Right lung (tissue), 5 donors: Measurements from ENCODE around the gene HKDC1. TPM values are rescaled to one million over a fixed set of nuclear protein-coding genes. Genes with fewer than 3 reads are reported as not detected.
"Not testable (repeated sequence)": the region's sequence is repeated elsewhere in the genome, so short reads cannot be mapped to it uniquely, and the experiment has no call there.

Experiments used
- DNase-seq, 2 donors: peaks; one replicate each; pipeline ENCODE4 v3.0.0-alpha.2; 2013
- polyA plus RNA-seq, 5 donors: library from polyadenylated mRNA; unstranded; fragments of 120-200 nt; gene quantifications; one replicate each; pipeline versions ENCODE4 v1.2.1 to v1.2.3, GENCODE V29; 2013; ENCODE audit warnings: inconsistent platforms in 1 of 5, low replicate concordance in 1 of 5; ENCODE audit not compliant: insufficient read length in 5 of 5, insufficient read depth in 1 of 5

The HKDC1 gene
- polyA plus RNA-seq, 5 donors, result 1.1 to 5.5 (median 3.4) TPM

DNA sequence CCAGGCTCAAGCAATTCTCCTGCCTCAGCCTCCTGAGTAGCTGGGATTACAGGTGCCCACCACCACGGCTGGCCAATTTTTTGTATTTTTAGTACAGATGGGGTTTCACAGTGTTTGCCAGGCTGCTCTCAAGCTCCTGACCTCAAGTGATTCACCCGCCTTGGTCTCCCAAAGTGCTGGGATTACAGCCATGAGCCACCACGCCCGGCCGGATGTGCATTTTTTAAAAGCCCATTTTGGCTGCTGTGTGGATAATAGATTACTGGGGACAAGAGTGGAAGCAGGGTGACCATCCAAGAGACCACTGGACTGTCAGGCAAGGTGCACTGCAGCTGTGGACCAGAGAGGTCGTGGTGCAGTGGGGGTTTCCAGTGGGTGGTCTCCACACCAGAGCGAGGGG, 21.4 kb downstream of the HKDC1 start:
- DNase-seq, result no peak

DNA sequence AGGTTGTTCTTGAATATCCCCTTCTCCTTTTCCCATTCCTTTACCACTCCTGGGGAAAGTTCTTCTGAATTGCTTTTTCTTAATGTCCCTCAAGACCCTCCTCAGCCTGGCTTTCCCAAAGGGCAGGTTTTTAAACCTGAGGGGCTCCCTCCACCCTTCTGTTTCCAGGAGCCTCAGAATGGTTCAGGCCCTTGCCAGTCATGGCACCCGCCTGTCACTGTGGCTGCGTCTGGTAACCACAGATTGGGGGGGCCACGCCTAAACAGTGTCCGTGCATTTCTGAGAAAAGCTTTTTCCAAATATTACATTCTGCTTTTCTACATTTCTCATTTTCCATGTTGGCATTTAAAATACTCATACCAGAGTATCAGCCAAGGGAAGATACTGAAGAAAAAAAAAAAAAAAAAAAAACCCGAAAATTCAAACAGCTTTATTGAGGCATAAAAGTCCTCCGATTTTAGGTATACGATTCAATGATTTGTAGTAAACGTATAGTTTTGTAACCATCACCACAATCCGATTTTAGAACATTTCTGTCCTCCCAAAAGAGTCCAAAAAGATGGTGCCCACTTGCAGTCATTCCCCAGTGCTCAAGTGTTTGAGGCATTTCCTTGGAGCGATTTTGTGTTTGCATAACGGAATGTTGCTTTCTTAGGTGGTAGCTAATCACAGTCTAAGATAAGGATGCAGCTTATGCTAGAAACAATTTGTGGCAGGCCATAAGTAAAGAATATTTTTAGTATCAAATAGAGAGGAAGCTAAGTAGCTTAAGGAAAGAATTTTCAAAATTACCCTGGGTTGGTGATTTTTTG, 22.1 kb downstream of the HKDC1 start:
- no peak for DNase-seq

DNA sequence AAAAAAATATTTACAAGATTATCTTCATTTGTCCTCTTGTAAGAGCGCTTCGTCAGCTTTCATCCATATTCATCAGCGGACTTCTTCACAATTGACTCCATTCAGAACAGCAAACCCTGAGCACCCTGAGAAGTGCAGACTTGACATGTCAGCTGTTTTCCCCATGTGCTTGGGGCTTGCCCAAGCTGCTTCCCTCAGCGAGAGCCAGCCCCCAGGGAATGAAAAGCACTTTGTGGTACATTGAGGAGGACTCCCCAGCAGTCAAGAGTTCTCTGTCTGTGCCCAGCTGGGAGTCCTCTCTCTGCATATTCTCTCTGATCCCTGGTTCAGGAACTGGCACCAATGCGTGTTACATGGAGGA, 22.7 kb downstream of the HKDC1 start:
- no peak for DNase-seq

DNA sequence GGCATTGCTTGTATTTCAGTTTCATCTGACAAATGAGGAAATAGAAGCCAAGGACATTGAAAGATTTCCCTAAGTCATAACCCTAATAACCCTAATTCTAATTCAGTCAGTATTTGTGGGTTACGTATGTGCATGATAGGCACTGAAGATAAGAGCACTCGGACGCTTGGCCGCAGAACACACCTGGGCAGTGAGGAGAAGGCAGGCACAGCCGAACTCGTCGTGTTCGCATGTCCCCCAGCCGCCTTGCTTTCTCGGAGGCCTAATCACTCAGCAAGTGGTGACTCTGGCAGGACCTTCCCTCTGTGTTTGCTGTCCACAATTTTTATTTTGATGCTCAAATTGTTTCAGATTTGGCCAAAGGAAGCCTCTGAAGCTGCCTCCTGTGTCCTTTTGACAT, 23.7 kb downstream of the HKDC1 start:
- no peak for DNase-seq

DNA sequence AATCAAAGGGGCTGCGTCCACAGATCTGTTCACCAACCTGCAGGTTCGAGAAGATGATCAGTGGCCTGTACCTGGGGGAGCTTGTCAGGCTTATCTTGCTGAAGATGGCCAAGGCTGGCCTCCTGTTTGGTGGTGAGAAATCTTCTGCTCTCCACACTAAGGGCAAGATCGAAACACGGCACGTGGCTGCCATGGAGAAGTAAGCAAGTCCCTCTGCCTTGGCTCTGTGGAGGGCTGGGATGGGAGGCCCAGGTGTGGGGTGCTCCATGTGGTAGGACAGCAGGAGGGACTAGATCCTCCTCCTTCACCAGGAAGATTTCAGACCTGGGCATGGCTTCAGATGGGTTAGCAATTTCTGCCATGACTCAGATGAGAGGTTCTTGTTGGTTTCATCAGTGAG, 25.9 kb downstream of the HKDC1 start:
- no peak for DNase-seq

DNA sequence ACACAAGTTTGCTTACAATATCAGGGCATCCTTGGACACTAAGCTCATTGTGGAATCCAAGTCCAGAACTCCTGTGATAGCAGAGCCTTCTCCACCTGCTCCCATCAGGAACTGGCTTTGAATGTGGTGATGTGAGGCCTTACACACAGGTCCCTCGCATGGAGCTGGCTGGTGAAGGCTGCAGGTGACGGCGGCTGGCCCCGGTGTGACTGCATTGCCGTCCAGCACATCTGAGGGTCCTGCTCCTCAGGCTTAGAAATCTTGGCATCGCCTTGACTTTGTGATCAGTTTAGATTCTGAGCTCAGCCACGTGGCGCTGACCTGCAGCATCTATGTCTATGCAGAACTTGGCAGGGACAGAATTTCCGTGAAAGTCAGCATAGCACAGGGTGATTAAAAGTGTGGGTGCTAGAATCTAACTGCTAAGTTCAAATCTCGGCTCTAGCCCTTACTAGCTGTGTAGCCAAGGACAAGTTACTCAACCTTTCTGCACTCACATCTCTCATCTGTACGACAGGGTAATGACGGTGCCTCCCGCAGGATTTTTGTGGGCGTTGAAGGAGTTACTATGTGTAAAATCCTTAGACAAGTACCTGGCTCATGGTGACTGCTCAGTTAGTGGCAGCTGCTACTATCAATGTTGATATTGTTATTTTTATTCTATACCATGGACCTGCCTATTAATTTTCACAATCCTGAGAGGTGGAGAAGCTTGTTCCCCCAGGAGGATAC, 26.6 kb downstream of the HKDC1 start:
- no peak for DNase-seq

DNA sequence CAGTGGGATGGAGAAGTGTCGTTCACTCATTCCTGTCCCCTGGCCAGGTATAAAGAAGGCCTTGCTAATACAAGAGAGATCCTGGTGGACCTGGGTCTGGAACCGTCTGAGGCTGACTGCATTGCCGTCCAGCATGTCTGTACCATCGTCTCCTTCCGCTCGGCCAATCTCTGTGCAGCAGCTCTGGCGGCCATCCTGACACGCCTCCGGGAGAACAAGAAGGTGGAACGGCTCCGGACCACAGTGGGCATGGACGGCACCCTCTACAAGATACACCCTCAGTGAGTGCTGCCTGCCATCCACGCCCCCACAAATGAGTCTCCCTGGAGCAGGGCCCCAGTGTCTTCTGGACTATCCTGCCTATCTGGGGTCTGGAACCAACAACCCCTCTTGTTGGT, 27.2 kb downstream of the HKDC1 start:
- DNase-seq, result no peak

DNA sequence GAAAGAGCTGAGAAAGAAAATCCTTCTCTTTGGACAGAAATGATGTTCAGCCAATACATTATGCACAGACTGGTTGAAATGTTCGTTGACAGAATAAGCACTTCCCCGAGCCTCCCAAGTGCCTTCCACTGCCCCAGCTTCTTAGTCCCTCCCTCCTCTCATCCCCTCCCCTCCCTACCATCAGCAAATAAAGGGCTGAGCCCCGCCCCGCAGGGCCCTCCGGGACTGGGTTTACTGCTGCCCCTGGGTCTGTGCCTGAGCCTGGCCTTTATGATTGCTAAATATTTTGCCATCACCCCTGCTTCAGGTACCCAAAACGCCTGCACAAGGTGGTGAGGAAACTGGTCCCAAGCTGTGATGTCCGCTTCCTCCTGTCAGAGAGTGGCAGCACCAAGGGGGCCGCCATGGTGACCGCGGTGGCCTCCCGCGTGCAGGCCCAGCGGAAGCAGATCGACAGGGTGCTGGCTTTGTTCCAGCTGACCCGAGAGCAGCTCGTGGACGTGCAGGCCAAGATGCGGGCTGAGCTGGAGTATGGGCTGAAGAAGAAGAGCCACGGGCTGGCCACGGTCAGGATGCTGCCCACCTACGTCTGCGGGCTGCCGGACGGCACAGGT, 28.1 kb downstream of the HKDC1 start:
- DNase-seq, result no peak

DNA sequence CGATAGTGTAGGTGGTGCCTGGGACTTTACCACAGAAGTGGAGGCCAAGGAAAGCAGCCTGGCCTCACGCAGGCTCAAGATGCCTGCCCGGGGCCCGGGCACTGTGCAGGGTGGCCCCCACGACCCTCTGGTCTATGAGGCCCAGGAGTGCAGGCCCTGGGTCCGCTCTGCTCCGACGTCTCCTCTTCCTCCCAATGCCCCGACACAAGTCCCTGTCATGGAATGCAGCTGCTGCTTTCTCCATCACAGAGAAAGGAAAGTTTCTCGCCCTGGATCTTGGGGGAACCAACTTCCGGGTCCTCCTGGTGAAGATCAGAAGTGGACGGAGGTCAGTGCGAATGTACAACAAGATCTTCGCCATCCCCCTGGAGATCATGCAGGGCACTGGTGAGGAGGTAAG, 29.9 kb downstream of the HKDC1 start:
- DNase-seq, result no peak

DNA sequence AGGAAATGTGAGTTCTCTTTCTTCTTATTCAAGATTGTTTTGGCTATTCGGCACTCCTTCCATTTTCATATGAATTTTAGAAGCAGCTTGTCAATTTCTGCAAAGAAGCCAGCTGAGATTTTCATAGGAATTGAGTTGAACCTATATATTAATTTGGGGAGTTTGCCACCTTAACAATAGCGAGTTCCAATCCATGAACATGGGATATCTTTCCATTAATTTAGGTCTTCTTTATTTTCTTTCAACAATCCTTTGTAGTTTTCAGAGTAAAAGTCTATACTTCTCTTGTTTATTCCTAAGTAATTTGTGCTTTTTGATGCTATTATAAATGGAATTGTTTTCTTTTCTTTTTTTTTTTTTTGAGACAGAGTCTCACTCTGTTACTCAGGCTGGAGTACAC, 31.3 kb downstream of the HKDC1 start:
- not testable (repeated sequence) for DNase-seq

DNA sequence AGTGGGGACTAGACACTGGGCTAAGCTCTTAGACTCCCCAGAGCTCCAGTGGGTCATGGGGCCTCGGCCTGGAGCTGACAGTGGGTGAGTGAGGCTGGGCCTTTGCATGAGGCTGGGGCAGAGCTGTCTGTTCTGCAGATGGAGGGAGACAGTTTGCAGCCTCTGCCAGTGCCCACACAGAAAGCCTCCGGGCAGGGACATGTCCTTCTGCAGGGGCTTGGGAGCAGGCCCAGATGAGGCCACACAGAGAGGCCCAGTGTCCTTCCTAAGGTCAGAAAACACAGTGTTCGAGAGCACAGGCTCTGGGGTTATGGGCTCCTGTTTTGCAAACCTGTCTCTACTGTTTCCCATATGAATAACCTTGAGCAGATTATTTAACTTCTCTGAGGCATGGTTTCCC, 33.0 kb downstream of the HKDC1 start:
- DNase-seq, result no peak

DNA sequence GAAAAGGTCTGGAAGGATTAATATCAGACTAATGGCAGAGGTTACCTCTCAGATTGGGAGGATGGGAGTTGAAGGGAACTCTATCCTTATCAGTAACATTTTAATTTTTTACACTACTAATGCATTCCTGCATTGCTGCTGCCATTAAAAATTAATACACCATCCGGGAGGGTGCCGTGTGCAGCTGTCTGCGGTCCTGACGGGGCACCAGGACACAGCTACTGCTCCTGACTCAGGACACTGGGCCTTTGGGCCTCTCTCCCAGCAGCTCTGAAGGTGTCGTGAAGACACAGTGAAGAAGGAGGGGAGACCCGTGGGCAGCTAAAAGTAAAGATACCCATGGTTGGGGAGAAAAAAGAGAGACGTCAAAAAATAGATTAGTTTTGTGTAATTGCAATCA, 34.7 kb downstream of the HKDC1 start:
- DNase-seq, result no peak

DNA sequence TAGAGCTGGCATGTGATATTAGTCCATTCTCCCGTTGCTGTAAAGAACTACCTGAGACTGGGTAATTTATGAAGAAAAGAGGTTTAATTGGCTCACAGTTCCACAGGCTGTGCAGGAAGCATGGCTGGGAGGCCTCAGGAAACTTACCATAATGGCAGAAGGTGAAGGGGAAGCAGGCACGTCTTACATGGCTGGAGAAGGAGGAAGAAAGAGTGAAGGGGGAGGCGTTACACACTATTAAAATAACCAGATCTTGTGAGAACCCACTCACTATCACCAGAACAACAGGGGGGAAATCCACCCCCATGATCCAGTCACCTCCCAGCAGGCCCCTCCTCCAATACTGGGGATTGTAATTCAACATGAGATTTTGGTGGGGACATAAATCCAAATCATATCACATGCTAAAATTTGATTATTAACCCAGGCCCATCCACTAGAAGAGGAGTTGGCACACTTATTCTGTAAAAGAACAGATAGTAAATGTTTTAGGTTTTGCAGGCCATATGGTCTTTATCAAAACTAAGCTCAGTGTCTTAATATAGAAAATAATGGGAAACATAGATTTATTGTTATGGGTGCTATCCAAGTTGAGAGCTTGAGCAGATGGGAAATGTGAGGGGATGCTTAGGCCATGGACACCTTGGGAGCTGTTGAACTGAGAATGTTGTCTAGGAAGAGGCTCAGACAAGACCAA, 39.6 kb downstream of the HKDC1 start:
- DNase-seq, result no peak

DNA sequence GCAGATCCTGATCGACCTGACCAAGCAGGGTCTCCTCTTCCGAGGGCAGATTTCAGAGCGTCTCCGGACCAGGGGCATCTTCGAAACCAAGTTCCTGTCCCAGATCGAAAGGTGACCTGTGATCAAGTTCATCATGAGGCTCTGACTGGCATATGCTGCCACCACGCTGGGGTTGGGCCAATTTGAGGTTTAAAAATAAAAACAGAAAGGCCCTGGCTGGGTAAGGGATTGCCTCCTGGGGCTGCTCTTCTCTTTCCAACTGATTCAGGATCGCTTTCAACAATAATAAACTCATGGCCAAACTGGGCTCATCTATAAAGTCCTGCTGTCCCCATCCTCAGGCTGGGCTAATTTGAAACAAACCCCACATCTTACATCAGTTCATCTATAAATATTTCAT, 41.1 kb downstream of the HKDC1 start:
- DNase-seq, result no peak

DNA sequence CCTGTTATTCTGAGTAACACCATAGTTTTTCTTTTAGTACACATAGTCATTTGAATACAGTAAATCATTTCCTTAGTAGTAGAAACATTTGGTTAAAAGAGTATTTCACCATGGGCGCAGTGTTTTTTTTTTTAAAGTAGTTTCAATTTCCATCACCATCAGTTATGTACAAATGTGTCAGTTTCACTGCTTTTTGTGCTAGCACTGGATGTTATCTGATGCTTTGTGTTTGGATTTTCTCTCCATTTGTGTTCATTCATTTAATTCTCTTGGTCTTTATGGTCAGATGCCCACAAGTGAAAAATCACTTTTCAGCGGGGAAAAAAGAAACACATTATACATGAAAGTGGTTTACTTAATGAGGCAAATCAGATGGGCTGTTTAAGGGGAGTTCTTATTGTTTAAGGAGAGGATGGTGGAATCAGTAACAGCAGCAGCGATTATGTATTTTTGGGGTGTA, 42.2 kb downstream of the HKDC1 start:
- DNase-seq, result no peak

DNA sequence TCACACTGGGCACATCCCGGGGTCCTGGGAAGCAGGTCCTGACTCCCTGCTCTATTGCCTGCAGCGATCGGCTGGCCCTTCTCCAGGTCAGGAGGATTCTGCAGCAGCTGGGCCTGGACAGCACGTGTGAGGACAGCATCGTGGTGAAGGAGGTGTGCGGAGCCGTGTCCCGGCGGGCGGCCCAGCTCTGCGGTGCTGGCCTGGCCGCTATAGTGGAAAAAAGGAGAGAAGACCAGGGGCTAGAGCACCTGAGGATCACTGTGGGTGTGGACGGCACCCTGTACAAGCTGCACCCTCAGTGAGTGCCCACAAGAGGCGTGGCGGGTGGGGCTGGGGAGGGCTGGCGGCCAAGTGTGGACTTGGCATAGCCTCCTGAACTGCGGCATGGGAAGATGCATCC, 45.4 kb downstream of the HKDC1 start:
- no peak for DNase-seq

DNA sequence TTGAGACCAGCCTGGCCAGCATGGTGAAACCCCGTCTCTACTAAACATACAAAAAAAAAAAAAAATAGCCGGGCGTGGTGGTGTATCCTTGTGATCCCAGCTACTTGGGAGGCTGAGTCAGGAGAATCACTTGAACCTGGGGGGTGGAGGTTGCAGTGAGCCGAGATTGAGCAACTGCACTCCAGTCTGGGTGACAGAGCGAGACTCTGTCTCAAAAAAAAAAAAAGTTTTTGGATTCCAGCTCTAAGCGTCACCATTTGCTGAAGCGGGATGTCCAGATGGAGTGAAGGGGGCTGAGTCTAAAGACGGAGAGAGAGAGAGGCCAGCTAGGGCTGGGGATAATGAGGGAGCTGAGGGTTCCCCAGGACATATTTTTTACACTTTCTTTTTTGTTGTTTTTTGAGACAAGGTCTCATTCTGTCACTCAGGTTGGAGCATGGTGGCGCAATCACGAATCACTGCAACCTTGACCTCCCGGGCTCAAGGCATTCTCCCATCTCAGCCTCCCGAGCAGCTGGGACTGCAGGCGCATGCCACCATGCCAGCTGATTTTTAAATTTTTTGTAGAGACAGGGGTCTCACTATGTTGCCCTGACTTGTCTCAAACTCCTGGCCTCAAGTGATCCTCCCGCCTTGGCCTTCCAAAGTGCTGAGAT, 48.8 kb downstream of the HKDC1 start:
- no peak for DNase-seq

DNA sequence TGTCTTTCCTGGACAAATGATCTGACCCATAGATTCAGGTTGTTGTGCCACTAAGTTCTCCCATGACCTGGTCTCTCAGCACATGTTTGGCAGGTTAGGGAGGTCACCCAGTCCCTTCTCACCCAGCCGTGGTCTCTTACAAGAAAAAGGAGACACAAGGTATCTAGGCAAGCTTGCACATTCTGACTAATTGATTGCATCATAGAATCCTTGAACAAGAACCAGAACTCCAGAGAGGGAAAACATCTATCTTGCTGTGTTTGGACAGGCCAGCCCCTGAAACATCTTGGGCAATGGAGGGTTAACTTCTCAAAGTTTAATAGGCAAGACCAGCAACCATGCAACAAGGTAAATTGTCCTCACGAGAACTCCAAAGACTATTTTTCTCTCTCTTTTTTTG, 49.6 kb downstream of the HKDC1 start:
- no peak for DNase-seq

DNA sequence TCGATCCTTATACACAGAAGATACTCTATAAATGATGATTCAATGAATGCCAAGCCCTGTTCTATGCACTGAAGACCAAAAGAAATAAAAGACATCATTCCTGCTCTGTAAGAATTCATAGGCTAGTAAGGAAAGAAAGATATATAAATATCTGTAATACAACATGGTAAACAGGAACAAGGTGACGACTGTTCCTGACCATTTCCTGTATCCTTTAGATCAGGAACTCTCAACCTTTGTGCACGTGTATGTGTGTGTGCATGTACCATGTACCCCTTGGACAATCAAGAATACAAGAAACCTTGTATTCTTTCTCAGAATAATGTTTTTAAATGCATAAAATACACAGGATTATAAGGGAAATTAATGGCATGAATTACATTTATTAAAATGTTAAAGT, 50.9 kb downstream of the HKDC1 start:
- DNase-seq, result no peak

DNA sequence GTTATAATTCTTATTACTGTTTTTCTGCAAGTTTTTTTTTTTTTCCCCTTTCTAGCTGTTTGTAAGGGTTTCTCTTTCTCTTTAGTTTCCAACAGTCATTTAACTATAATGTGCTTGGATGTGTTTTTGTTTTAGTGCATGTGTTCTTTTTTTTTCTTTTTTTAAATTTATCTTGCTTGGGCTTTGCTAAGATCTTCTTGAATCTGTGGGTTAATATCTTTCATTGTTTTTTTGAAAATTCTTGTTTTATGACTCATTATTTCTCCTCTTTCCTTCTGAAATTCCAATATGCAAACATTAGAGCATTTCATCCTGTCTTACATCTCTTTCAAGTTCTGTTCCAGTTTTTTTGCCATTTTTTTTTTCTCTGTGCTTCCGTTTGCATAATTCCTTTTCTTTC, 52.5 kb downstream of the HKDC1 start:
- no peak for DNase-seq

DNA sequence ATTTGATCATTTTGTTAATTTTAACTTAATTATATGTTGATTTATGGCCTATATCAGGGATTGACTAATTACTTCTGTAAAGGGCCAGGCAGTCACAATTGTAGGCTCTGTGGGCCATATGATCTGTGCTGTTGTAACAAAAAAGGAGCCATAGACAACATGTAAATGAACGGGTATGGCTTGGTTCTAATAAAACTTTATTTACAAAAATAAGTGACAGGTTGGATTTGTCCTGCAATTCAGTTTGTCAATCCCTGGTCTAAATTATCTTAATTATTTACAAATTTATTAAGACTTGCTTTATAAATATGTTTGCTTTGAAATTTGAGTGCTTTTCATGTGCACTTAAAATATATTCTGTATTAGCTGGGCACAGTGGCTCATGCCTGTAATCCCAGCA, 55.3 kb downstream of the HKDC1 start:
- DNase-seq, result no peak

DNA sequence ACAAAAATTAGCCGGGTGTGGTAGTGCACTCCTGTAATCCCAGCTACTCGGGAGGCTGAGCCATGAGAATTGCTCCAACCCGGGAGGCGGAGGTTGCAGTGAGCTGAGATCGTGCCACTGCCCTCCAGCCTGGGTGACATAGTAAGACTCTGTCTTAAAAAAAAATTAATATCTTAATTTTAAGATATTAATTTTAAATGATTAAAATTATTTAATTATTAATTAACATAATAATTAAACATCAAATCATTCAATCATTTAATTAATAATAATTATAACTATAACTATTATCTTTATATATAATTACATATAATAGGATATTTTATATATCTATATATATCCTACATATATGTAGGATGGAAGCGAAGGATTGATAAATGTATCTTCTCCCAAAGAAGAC, 56.4 kb downstream of the HKDC1 start:
- no peak for DNase-seq
